K562 (cell line): ENCODE results near the gene NHLH1. TPM values are rescaled to one million over a fixed set of nuclear protein-coding genes. Genes with fewer than 3 reads are reported as not detected.

ENCODE experiments used
- BRD9 ChIP-seq: fragments of 450-650 bp; IDR thresholded peaks from 2 replicates; pipeline ENCODE4 v1.6.1; 2018; ENCODE audit warnings: low read depth; ENCODE audit not compliant: partially characterized antibody
- ETV5 ChIP-seq: sonication (generic); formaldehyde crosslinking; IDR thresholded peaks from 2 replicates; pipeline ENCODE4 v1.4.0; 2020; ENCODE audit warnings: low read depth, mild to moderate bottlenecking, missing genetic modification reagents
- FOSL1 ChIP-seq: fragments of 200-800 bp; sonication (Bioruptor generic); conservative IDR thresholded peaks from 2 replicates; pipeline ENCODE4 v1.6.1; 2016; ENCODE audit warnings: missing genetic modification characterization, missing compliant biosample characterization
- HDAC6 ChIP-seq: IDR thresholded peaks from 2 replicates; pipeline ENCODE4 v1.6.1; 2012; ENCODE audit warnings: low read depth, mild to moderate bottlenecking, control low read depth, inconsistent platforms, low read length, moderate library complexity
- ILK ChIP-seq: fragments of 450-650 bp; IDR thresholded peaks from 2 replicates; pipeline ENCODE4 v1.6.1; 2016; ENCODE audit warnings: missing genetic modification characterization, low read depth, mild to moderate bottlenecking, missing compliant biosample characterization, moderate library complexity, borderline replicate concordance
- NFATC3 ChIP-seq: fragments of 450-650 bp; IDR thresholded peaks from 2 replicates; pipeline ENCODE4 v1.6.1; 2017; ENCODE audit warnings: mild to moderate bottlenecking
- PCBP1 ChIP-seq: fragments of 200-400 bp; formaldehyde crosslinking; IDR thresholded peaks from 2 replicates; pipeline ENCODE4 v1.6.1; 2018; ENCODE audit warnings: mild to moderate bottlenecking, low read depth, low read length; ENCODE audit not compliant: poor library complexity, severe bottlenecking
- SMARCB1 ChIP-seq: IDR thresholded peaks from 2 replicates; pipeline ENCODE4 v1.6.1; 2011; ENCODE audit warnings: improper control_type of control experiment, low read depth; ENCODE audit not compliant: insufficient read length
- TCF3 ChIP-seq: sonication (generic); formaldehyde crosslinking; IDR thresholded peaks from 2 replicates; pipeline ENCODE4 v1.4.0; 2020; ENCODE audit warnings: mild to moderate bottlenecking, missing genetic modification reagents
- ZBTB7A ChIP-seq: IDR thresholded peaks from 2 replicates; pipeline ENCODE4 v1.6.1; 2011; ENCODE audit warnings: low read depth, mild to moderate bottlenecking, low read length, moderate library complexity, borderline replicate concordance; ENCODE audit not compliant: control insufficient read depth
- ZKSCAN8 ChIP-seq: fragments of 200-800 bp; sonication (Bioruptor generic); IDR thresholded peaks from 2 replicates; pipeline ENCODE4 v1.6.1; 2016; ENCODE audit warnings: missing genetic modification characterization, missing compliant biosample characterization
- ZNF695 ChIP-seq: fragments of 450-650 bp; formaldehyde crosslinking; IDR thresholded peaks from 2 replicates; pipeline ENCODE4 v1.4.0; 2020; ENCODE audit warnings: mild to moderate bottlenecking, moderate library complexity
- ZNF830 ChIP-seq: fragments of 250-450 bp; sonication (Bioruptor Pico); IDR thresholded peaks from 2 replicates; pipeline ENCODE4 v1.5.0; 2021; ENCODE audit warnings: mild to moderate bottlenecking
- polyA plus RNA-seq, 8 experiments: library from polyadenylated mRNA; depleted of rRNA in 4 of 8; stranded (reverse) in 5 of 8; unstranded in 3 of 8; fragments of >200 nt; fragmentation: Nextera tagmentation in 2 of 8; fragmentation: Illumina TruSeq in 1 of 8; extraction: Ambion mirVana in 2 of 8; extraction: Trizol in 1 of 8; gene quantifications; 2 replicates each; pipeline versions ENCODE4 v1.2.1 to v1.2.3, GENCODE V29; 2011 to 2014; ENCODE audit warnings: inconsistent platforms in 1 of 8, missing spikeins in 1 of 8
- total RNA-seq, 7 experiments: library from RNA; depleted of rRNA in 6 of 7; stranded (reverse); fragments of >200 nt in 6 of 7; fragmentation: Illumina TruSeq in 2 of 7; extraction: Trizol in 2 of 7; gene quantifications; 2 replicates each; pipeline versions ENCODE4 v1.2.1 to v1.2.3, GENCODE V29; 2011 to 2021; ENCODE audit warnings: low replicate concordance in 1 of 7
- TF ChIP-seq, protein P1 (sequence below), 2 experiments: fragments of 450-650 bp; formaldehyde crosslinking in 1 of 2; IDR thresholded peaks; 2 replicates each; pipeline versions ENCODE4 v1.4.0 to v1.6.1; 2014 to 2020; ENCODE audit warnings: mild to moderate bottlenecking in 2 of 2, borderline replicate concordance in 1 of 2, low read depth in 1 of 2
- TF ChIP-seq, protein P2 (sequence below): fragments of 450-650 bp; IDR thresholded peaks from 2 replicates; pipeline ENCODE4 v1.6.1; 2017; ENCODE audit warnings: mild to moderate bottlenecking, moderate library complexity
- TF ChIP-seq, protein P3 (sequence below): fragments of 250-450 bp; sonication (Bioruptor Pico); IDR thresholded peaks from 2 replicates; pipeline ENCODE4 v1.8.0; 2022; ENCODE audit warnings: moderate library complexity, mild to moderate bottlenecking, inconsistent platforms

Gene NHLH1
- total and polyA plus RNA-seq, 9 of the 15 experiments (the other 6 are each of a cell fraction or from before 2014, with no cell fraction given), result 0.09 to 1.3 (median 0.35) TPM; not detected in 1

DNA sequence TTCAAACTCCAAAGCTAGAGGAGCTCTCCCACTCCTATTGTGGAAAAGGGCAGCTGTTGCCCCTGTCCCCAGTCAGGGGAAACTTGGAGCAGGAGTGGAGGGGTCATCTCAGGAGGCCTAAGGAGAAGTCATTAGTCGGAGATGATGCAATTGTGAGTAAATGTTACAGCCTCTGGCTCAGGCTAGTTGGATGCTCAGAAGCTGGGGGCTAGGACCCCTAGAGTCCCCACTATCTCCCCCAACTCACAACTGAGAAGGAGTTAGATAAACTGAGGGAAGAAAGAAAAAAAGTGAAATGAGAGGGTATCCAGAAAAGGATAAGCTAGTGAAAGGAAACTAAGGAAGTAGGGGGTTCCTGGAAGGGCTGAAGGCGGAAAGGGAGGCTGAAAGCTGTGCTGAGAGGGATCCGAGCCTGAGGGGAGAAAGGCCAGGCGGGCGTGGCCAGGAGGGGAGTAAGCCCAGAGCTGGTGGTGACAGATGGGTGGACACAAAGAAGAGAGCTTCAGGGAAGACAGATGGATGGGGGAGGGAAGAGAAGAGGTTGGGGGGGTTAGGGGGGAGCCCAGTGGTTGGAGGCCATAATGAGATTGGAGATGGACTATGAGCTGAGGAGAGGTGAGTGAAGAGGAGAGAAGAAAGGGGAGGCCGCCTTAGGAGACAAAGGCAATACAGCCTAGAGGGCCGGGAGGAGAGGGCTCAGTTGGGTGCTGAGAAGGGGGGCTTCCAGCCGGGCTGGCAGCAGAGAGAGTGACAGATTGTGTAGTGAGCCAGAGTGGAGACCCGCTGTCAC, 4.5 kb upstream of the NHLH1 start (continued):
- TF ChIP-seq, protein P1, sequence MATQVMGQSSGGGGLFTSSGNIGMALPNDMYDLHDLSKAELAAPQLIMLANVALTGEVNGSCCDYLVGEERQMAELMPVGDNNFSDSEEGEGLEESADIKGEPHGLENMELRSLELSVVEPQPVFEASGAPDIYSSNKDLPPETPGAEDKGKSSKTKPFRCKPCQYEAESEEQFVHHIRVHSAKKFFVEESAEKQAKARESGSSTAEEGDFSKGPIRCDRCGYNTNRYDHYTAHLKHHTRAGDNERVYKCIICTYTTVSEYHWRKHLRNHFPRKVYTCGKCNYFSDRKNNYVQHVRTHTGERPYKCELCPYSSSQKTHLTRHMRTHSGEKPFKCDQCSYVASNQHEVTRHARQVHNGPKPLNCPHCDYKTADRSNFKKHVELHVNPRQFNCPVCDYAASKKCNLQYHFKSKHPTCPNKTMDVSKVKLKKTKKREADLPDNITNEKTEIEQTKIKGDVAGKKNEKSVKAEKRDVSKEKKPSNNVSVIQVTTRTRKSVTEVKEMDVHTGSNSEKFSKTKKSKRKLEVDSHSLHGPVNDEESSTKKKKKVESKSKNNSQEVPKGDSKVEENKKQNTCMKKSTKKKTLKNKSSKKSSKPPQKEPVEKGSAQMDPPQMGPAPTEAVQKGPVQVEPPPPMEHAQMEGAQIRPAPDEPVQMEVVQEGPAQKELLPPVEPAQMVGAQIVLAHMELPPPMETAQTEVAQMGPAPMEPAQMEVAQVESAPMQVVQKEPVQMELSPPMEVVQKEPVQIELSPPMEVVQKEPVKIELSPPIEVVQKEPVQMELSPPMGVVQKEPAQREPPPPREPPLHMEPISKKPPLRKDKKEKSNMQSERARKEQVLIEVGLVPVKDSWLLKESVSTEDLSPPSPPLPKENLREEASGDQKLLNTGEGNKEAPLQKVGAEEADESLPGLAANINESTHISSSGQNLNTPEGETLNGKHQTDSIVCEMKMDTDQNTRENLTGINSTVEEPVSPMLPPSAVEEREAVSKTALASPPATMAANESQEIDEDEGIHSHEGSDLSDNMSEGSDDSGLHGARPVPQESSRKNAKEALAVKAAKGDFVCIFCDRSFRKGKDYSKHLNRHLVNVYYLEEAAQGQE (IDR thresholded peaks at IDR 0.05; ENCODE audit: borderline replicate concordance), result peak; percentile 23; the same call in 1 of the 2 replicates
- TF ChIP-seq, protein P1 (CRISPR knock-in tag; IDR thresholded peaks at IDR 0.05; ENCODE audit: low read depth), result no peak
- TF ChIP-seq ETV5 (CRISPR knock-in tag) (0 out of 2 replicates have a peak, but pooled peaks have one; percentile 53), TCF3 (no peak), ZKSCAN8 (CRISPR knock-in tag) (0 out of 2 replicates have a peak, but pooled peaks have one; percentile 3), ZBTB7A (peak; percentile 78; the same call in 1 of the 2 replicates), ZNF695 (CRISPR knock-in tag) (no peak), NFATC3 (peak; percentile 71; the same call in 1 of the 2 replicates), ZNF830 (CRISPR knock-in tag) (no peak), SMARCB1 (no peak), PCBP1 (no peak), ILK (tag) (no peak), FOSL1 (tag) (peak; percentile 69), BRD9 (peak; percentile 81), HDAC6 (no peak)
- TF ChIP-seq, protein P2, sequence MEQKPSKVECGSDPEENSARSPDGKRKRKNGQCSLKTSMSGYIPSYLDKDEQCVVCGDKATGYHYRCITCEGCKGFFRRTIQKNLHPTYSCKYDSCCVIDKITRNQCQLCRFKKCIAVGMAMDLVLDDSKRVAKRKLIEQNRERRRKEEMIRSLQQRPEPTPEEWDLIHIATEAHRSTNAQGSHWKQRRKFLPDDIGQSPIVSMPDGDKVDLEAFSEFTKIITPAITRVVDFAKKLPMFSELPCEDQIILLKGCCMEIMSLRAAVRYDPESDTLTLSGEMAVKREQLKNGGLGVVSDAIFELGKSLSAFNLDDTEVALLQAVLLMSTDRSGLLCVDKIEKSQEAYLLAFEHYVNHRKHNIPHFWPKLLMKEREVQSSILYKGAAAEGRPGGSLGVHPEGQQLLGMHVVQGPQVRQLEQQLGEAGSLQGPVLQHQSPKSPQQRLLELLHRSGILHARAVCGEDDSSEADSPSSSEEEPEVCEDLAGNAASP, result peak; percentile 79
- TF ChIP-seq, protein P3, sequence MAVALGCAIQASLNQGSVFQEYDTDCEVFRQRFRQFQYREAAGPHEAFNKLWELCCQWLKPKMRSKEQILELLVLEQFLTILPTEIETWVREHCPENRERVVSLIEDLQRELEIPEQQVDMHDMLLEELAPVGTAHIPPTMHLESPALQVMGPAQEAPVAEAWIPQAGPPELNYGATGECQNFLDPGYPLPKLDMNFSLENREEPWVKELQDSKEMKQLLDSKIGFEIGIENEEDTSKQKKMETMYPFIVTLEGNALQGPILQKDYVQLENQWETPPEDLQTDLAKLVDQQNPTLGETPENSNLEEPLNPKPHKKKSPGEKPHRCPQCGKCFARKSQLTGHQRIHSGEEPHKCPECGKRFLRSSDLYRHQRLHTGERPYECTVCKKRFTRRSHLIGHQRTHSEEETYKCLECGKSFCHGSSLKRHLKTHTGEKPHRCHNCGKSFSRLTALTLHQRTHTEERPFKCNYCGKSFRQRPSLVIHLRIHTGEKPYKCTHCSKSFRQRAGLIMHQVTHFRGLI (CRISPR knock-in tag), result peak; percentile 60; the same call in 1 of the 2 replicates
